HG03039 (cell line): ENCODE measurements around the gene TRPC1.
"Not testable (repeated sequence)": the region's sequence is repeated elsewhere in the genome, so short reads cannot be mapped to it uniquely, and the experiment has no call there.

Experiments
- ATAC-seq: cut with Tn5 transposase; IDR thresholded peaks from one replicate; pipeline ENCODE4 v1.9.1; 2021; ENCODE audit warnings: mild to moderate bottlenecking, moderate library complexity; ENCODE audit not compliant: unreplicated experiment

TRPC1 gene

DNA sequence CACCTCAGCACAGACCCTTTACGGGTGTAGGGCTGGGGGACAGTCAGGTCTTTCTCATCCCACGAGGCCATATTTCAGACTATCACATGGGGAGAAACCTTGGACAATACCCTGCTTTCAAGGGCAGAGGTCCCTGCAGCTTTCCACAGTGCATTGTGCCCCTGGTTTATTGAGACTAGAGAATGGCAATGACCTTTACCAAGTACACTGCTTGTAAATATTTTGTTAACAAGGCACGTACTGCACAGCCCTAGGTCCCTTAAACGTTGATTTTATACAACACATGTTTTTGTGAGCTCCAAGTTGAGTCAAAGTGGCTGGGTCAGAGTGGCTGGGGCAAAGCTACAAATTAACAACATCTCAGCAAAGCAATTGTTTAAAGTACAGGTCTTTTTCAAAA lies 28.8 kb downstream of the TRPC1 start:
- ATAC-seq, result not testable (repeated sequence)

GRCh38 chr3:142754494-142754893 lies 30.7 kb downstream of the TRPC1 start:
- ATAC-seq, result no peak

- no peak for ATAC-seq
Observed at GRCh38 chr3:142768338-142768737, 44.5 kb downstream of the TRPC1 start.

- no peak for ATAC-seq
Observed at GRCh38 chr3:142777927-142778326, 54.1 kb downstream of the TRPC1 start.

- no peak for ATAC-seq
Observed at GRCh38 chr3:142778541-142778940, 54.7 kb downstream of the TRPC1 start.

GRCh38 chr3:142779591-142779990 lies 55.8 kb downstream of the TRPC1 start:
- ATAC-seq, result no peak

DNA sequence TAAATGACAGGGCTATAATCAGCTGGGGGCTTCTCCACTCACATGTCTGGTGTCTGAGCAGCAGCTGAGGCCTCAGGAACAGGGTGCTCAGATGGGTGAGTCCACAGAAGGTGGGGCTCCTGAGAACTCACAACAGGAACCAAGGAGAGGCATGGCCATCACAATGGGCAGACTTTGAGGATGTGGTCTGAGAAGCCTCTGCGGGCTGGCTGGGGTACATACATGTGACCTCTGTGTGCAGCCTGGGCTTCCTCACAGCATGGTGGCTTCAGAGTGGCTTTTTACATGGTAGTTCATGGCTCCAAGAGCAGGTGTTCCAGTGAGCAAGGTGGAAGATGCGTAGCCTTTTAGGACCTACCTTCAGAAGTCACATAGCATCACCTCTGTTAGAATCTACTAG lies 58.8 kb downstream of the TRPC1 start:
- ATAC-seq, result no peak

DNA sequence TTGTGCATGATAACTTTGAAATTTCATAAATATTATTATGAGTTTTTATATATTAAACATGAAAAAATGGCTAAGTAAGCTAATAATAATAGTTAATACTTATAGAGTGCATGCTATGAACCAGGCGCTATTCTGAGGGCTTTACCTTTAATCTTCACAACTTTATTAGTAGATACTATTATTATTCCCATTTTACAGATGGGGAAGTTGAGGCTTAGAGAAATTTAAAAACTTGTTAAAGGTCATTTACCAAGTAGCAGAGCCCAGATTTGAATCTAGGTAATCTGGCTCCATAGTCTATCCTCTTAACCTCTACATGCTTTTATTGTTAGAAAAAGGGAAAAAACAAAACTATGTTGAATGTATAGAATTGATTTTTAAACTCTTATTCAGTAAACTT lies 60.4 kb downstream of the TRPC1 start:
- ATAC-seq, result no peak

DNA sequence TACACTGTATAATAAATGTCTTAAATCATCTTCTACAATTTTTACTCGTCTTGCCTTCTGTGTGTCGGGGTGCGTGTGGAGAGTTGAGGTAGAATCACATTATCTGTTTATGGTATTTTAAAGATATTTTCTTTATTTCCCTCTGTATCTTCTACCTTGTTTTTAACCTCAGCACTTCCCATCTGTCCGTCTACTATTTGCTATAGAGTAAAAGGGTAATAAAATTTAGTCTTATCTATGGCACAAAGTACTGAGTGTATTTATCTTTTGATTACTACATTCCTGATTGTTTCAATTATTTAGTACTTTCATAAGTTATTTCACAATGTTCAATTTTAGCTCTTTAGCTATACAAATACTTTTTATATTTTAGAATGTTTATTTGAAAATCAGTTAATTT lies 62.2 kb downstream of the TRPC1 start:
- ATAC-seq, result no peak

DNA sequence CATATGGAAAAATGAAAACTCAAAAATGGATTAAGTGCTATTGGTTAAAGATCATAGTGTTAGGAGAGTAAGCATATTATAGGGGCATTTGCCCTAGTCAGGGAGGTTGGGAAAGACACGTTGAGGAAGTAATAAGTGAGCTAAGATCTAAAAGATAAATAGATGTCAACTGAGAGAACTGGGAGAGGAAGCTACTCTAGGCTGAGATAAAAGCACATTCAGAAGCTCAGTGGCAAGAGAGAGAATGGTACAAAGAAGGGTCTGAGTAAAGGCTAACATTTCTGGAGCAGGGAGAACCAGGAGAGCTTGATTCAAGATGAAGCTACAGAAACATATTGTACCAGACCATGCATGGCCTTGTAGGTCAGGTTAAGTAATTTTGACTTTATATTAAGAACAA lies 63.9 kb downstream of the TRPC1 start:
- no peak for ATAC-seq

GRCh38 chr3:142794508-142794907 lies 70.7 kb downstream of the TRPC1 start:
- ATAC-seq, result no peak

DNA sequence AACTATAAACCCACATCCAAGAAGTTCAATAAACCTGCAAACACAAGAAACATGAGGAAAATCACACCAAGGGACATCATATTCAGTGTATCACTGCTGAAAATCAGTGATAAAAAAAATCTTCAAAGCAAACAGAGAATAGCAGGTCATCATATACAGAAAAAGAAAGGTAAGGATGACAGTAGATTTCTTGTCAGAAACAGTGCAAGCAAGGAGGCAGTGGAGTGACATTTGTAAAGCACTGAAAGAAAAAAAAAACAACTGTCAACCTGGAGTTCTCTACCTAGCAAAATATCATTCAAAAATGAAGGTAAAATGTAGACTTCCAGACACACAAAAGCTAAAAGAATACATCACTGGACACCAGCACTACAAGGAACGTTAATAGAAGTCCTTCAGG lies 71.5 kb downstream of the TRPC1 start:
- ATAC-seq, result no peak

GRCh38 chr3:142796823-142797222 lies 73.0 kb downstream of the TRPC1 start:
- no peak for ATAC-seq

DNA sequence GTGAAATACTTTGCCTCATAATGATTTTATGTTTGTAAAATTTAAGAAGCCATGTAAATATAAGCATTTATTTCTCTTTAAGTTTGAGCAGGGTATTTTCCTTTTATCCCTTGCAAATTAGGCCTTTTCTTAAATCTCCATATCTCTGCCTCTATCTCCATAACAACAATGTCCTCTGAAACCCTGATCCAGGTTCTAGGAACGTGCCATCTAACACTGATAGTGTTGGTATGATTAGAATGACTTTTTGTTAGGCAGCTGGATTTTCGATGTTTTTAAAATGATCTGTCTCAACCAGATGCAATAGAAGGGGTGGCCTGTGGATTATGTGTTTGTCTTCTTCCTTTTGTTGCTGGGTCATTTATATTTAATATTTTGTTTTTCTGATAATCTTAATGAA lies 77.9 kb downstream of the TRPC1 start:
- ATAC-seq, result no peak

- ATAC-seq, result no peak
Observed at GRCh38 chr3:142802891-142803290, 79.1 kb downstream of the TRPC1 start.

- no peak for ATAC-seq
Observed at GRCh38 chr3:142808103-142808917, 84.5 kb downstream of the TRPC1 start.

DNA sequence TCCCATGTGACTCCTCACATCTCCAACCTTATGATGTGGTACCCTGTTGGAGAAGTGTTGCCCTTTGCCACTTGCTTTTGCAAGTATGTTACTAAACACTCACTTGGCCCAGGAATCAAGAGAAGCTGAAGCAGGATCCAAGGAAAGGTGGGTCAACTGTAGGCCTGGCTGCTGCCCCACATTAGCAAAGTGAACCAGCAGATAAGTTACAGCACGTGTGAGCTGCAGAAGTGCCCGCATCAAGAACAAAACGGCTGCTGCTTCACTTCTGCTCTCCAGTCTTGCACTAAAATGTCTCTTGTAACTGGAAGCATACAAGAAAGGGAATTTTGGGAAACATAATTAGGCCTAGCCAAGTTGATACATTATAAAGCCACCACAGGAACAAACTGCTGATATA lies 85.4 kb downstream of the TRPC1 start:
- no peak for ATAC-seq

GRCh38 chr3:142815803-142816202 lies 92.0 kb downstream of the TRPC1 start:
- no peak for ATAC-seq

DNA sequence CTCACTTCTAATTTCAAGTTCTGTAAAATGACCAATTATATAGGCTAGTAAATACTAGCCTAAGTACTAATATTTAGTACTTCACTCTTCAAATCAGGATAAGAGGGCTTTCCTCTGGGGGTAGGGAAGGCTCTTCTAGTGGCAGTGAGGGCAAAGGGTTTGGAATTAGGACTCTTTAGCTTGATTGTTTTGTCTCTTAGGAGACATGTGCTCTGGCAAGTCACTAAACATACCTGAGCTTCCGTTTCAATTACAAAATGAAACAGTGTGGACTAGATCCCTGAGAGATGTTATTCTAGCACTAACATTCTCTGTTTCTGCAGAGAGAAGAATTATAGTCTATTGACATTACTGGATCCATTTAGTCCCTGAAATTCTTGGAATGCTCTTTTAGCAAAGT lies 93.5 kb downstream of the TRPC1 start:
- ATAC-seq, result no peak

DNA sequence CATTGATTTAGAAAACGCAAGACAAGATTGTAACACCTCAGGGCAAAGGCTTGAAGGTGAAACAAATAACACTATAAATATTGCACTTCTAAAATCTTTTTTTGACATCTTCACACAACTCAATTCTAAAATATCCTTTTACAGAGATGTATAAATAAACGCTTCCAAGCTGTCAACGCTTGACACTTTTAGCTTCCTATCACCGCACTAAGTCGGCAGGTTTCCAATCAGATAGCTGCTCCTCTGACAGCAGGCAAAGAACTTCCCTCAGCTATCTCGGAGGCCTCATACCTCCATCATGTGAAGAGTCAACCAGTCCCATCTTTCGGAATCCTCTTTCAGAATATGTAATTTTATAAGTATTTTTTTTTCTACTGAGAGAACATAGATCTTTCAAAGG lies 94.1 kb downstream of the TRPC1 start:
- ATAC-seq, result no peak

DNA sequence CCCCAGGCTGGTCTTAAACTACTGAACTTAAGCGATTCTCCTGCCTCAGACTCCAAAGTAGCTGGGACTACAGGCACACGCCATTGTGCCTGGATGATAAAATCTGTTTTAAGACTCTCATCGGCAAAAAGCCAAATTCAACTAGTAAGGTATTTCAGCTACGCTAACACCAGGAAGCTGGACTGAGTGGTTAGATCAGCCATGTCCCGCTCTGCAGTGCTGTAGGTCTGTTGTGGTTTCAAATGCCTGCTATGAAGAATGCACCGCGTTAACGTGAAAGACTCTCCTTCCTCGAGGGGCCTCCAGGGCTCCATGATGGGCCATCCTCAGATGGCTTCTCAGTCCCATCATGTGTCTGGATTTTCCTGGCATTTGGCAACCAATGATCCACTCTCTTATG lies 94.8 kb downstream of the TRPC1 start:
- no peak for ATAC-seq

GRCh38 chr3:142819179-142819578 lies 95.3 kb downstream of the TRPC1 start:
- no peak for ATAC-seq

- ATAC-seq, result peak; percentile 98
Observed at GRCh38 chr3:142828703-142829305, 105.0 kb downstream of the TRPC1 start.
